ENCODE measurements around the gene ADGRF3. TPM values are rescaled to one million over a fixed set of nuclear protein-coding genes. Genes with fewer than 3 reads are reported as not detected.

The ADGRF3 gene
- total and polyA plus RNA-seq, 2 of the 8 experiments (the other 6 are each of a cell fraction or from before 2014, with no cell fraction given): 0.54 to 0.69 TPM

DNA sequence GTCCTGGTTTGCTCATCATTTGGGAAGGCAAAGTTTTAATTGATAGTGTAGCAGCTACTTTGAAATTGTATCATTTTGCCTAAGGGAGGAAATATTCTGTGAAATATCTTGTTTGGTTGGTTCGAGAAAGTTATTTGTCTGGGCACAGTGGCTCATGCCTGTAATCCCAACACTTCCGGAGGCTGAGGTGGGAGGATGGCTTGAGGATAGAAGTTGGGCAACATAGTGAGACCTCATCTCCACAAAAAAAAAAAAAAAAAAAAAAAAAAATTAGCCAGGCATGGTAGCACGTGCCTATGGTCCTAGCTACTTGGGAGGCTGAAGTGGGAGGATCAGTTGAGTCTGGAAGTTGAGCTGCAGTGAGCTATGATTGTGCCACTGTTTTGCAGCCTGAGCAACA lies 3.1 kb upstream of the ADGRF3 start:
- TF ChIP-seq CBX8 (IDR thresholded peaks at IDR 0.05; ENCODE audit: borderline replicate concordance, low read depth, low read length) (no peak), SP1 (IDR thresholded peaks at IDR 0.05; ENCODE audit: low read depth, low read length) (no peak), HDAC6 (IDR thresholded peaks at IDR 0.05; ENCODE audit: low read depth, low read length) (no peak), MAFK (IDR thresholded peaks at IDR 0.05; ENCODE audit: low read depth, low read length) (no peak)
- no peak for FAIRE-seq
- CTCF ChIA-PET (ENCODE audit: partially characterized antibody): interaction anchor here (0.6 to 1.1 kb wide), 2 partner anchors 155 to 201 kb away, joined by 3 read pairs; no protein-coding TSS in a partner anchor

More for the DNA sequence above, 3.1 kb upstream of the ADGRF3 start:
- POLR2A ChIA-PET (ENCODE audit: partially characterized antibody): no interaction called here
- Histone ChIP-seq H4K5ac (ENCODE audit: insufficient read length, low read depth, low read length) (no peak overlapping the region), H3K18ac (ENCODE audit: extremely low read depth, low read length) (no peak overlapping the region), H3K9ac (replicated peaks in 1 of 4; ENCODE audit: extremely low read depth in 1 of 4, low read depth in 3 of 4, low read length in 3 of 4) (no peak overlapping the region), H3K23me2 (ENCODE audit: low read depth, low read length) (peaks cover 5% of the 10 kb centered on the region), H3K36me3 (ENCODE audit: control insufficient read depth in 2 of 4, insufficient read depth in 4 of 4, low read length in 3 of 4) (peaks cover 0 to 7% (median 0%) of the 10 kb centered on the region in 4 experiments; a peak in 1 of 8 replicates), H3K27ac (ENCODE audit: low read depth, low read length) (no peak overlapping the region), H2BK5ac (ENCODE audit: low read depth, low read length) (no peak overlapping the region), H3K79me2 (ENCODE audit: control insufficient read depth in 1 of 2, insufficient read depth in 2 of 2, low read length in 2 of 2) (peaks cover 16 to 85% of the 10 kb centered on the region in 2 experiments), H2AFZ (ENCODE audit: low read length) (no peak overlapping the region), H3K4me3 (ENCODE audit: extremely low read depth in 1 of 4, insufficient read depth in 2 of 4, low read depth in 3 of 4, low read length in 4 of 4) (no peak overlapping the region), H4K20me1 (replicated peaks in 1 of 2; ENCODE audit: control insufficient read depth in 1 of 2, insufficient read depth in 2 of 2, low read length in 2 of 2) (peaks cover 0 to 10% of the 10 kb centered on the region in 2 experiments), H2BK12ac (ENCODE audit: low read depth, low read length) (no peak overlapping the region), H2BK20ac (ENCODE audit: low read length) (no peak overlapping the region), H3K79me1 (ENCODE audit: low read depth, low read length) (peaks cover 3% of the 10 kb centered on the region; the same call in 1 of the 2 replicates), H4K91ac (replicated peaks; ENCODE audit: insufficient read length, low read length) (no peak overlapping the region), H3K27me3 (replicated peaks in 1 of 4; ENCODE audit: control insufficient read depth in 3 of 4, extremely low read depth in 1 of 4, insufficient read depth in 3 of 4, low read length in 3 of 4) (no peaks in the 10 kb centered on the region; a peak in 1 of 7 replicates), H3K4me2 (ENCODE audit: insufficient read depth in 1 of 2, low read depth in 2 of 2, low read length in 2 of 2) (no peak overlapping the region), H3K23ac (ENCODE audit: insufficient read length) (no peak overlapping the region), H2BK15ac (ENCODE audit: low read length) (no peak overlapping the region), H3K56ac (replicated peaks; ENCODE audit: insufficient read length, low read depth, low read length) (no peak overlapping the region), H3K14ac (ENCODE audit: insufficient read length) (no peak overlapping the region), H3K4ac (replicated peaks; ENCODE audit: insufficient read length, low read depth, low read length) (no peak overlapping the region), H2AK5ac (ENCODE audit: low read depth, low read length) (no peak overlapping the region), H3K9me3 (ENCODE audit: insufficient read depth in 2 of 2, low read depth in 1 of 2, low read length in 1 of 2) (no peaks in the 10 kb centered on the region), H2BK120ac (replicated peaks; ENCODE audit: low read depth, low read length) (no peak overlapping the region), H3K4me1 (replicated peaks in 1 of 4; ENCODE audit: control insufficient read depth in 3 of 4, insufficient read depth in 4 of 4, low read length in 3 of 4) (no peaks in the 10 kb centered on the region; a peak in 3 of 7 replicates), H4K8ac (ENCODE audit: extremely low read depth, insufficient read depth, low read length) (no peak overlapping the region)
- DNase-seq (ENCODE audit: low read depth in 1 of 2, low spot score in 2 of 2): no peak
- 91% methylated on average over 3 of the region's 3 CpGs; no CpG with 5 or more reads in 1 of the 2 experiments for WGBS, 2 experiments (ENCODE audit: extremely low coverage in 1 of 2, insufficient coverage in 1 of 2, insufficient read length in 1 of 2, insufficient replicate concordance in 2 of 2, low coverage in 1 of 2, low lambda C conversion rate in 2 of 2, missing lambda C conversion rate in 1 of 2)
